WERI-Rb-1 (cell line): ENCODE results near the gene PTPN1.
A peak's percentile ranks its signal among the peaks of the same experiment; 100 is the strongest.
"Not testable (repeated sequence)": the region's sequence is repeated elsewhere in the genome, so short reads cannot be mapped to it uniquely, and the experiment has no call there.

Experiments
- DNase-seq: peaks from one replicate; pipeline ENCODE4 v3.0.0-alpha.2; 2020
- H3K27ac ChIP-seq: fragments of 250-450 bp; sonication (Bioruptor Pico); 2 replicates; pipeline ENCODE4 v1.5.1; 2020; ENCODE audit warnings: mild to moderate bottlenecking, moderate library complexity
- H3K27me3 ChIP-seq: fragments of 250-450 bp; sonication (Bioruptor Pico); 2 replicates; pipeline ENCODE4 v1.5.1; 2021; ENCODE audit warnings: mild to moderate bottlenecking, low read depth, moderate library complexity; ENCODE audit not compliant: insufficient read depth, severe bottlenecking
- H3K36me3 ChIP-seq: fragments of 250-450 bp; sonication (Bioruptor Pico); 2 replicates; pipeline ENCODE4 v1.5.1; 2020; ENCODE audit warnings: mild to moderate bottlenecking, moderate library complexity
- H3K4me3 ChIP-seq: 2 replicates; pipeline ENCODE4 v1.5.1; 2011; ENCODE audit warnings: low read depth, mild to moderate bottlenecking, control low read depth, low read length
- H3K9me3 ChIP-seq: fragments of 250-450 bp; sonication (Bioruptor Pico); 2 replicates; pipeline ENCODE4 v1.5.1; 2021; ENCODE audit warnings: mild to moderate bottlenecking, moderate library complexity; ENCODE audit not compliant: severe bottlenecking
- CTCF ChIP-seq: IDR thresholded peaks from 2 replicates; pipeline ENCODE4 v1.5.1; 2011; ENCODE audit warnings: low read depth, mild to moderate bottlenecking, control low read depth, inconsistent platforms, low read length

Gene PTPN1

DNA sequence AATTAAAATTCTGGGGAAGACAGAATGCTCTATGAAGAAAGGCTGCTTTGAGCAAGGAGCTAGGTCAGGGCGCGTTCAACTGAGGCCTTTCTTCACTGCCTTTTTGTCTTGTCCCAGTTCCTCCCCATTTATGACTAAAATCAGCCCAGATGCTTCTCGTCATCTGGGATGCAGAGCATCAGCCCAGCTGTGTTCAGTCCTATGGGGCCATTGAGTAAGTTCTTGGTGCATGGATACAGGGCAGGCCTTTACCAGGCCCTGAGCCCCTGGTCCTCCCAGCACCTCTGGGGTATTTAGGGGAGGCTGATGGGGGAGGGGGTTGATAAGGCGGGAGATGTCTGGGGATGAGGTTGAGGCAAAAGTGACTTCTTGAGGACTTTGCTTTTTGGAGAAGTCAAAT is 55.7 kb downstream of the PTPN1 start:
- Histone ChIP-seq H3K27ac (no peak overlapping the region), H3K9me3 (no peaks in the 10 kb centered on the region), H3K4me3 (no peak overlapping the region), H3K27me3 (no peaks in the 10 kb centered on the region), H3K36me3 (peaks cover 47% of the 10 kb centered on the region)
- no peak for TF ChIP-seq CTCF
- DNase-seq = no peak

DNA sequence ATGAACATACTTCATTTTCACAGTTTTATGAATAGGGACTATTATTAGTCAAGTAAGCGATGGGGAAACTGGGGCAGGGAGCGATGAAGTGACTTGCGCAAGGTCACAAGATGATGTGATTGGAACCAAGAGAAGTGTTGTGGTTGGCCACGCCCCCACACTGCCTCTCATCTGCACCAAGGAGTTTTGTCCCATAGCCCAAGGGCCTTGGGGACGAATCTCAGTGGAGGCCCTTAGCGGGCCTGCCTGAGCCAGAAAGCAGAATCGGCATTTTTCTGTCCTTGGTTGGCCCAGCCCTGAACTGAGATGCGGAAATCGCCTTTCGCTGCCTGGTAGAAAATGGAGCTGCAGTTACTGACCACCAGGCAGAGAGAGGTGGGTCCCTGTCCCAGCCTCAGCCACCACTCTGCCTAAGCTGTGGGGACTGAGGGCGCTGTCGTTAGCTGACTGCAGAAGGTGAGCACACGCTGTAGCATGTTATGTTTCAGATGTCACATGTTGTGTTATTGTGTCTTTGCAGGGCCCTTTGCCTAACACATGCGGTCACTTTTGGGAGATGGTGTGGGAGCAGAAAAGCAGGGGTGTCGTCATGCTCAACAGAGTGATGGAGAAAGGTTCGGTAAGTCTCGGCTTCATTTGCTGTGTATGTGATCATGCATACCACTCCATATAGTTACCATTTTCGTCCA is 57.8 kb downstream of the PTPN1 start:
- H3K9me3 ChIP-seq = no peaks in the 10 kb centered on the region
- no peak for DNase-seq
- peaks cover 39% of the 10 kb centered on the region for H3K36me3 ChIP-seq
- H3K27me3 ChIP-seq = no peaks in the 10 kb centered on the region
- no peak for TF ChIP-seq CTCF
- no peak overlapping the region for H3K4me3 ChIP-seq
- no peak overlapping the region for H3K27ac ChIP-seq

DNA sequence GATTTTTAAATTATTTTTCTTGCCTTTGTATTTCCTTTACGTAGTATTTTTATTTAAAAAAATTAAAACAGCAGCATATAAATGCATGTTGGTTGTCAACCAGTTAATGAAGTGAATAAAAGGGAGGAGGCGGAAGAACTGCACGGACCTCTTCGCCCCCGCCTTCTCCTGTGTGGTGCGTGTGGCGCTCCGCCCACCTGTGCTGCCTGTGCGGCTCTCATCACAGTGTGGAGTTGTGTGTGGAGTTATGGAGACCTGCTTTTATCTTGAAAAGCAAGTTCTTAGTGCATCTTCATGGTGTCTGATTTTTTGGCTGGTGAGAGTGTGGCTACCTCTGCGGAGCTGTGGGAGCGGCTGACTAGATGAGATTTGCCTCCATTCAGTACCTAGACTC is 58.4 kb downstream of the PTPN1 start:
- H3K27me3 ChIP-seq = no peaks in the 10 kb centered on the region
- H3K9me3 ChIP-seq = no peaks in the 10 kb centered on the region
- no peak for DNase-seq
- no peak overlapping the region for H3K4me3 ChIP-seq
- no peak overlapping the region for H3K27ac ChIP-seq
- no peak for TF ChIP-seq CTCF
- peaks cover 39% of the 10 kb centered on the region for H3K36me3 ChIP-seq

DNA sequence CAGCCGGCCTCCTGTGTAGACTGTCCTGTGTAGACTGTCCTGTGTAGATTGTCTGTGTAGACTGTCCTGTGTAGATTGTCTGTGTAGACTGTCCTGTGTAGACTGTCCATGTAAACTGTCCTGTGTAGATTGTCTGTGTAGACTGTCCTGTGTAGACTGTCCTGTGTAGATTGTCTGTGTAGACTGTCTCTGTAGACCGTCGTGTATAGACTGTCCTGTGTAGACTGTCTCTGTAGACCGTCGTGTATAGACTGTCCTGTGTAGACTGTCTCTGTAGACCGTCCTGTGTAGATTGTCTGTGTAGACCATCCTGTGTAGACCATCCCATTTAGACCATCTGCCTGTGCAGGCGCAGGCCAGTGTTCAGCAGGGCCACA is 59.3 kb downstream of the PTPN1 start:
- not testable (repeated sequence) for H3K4me3 ChIP-seq, H3K27me3 ChIP-seq, H3K27ac ChIP-seq, DNase-seq, H3K9me3 ChIP-seq
- H3K36me3 ChIP-seq = peaks cover 41% of the 10 kb centered on the region

DNA sequence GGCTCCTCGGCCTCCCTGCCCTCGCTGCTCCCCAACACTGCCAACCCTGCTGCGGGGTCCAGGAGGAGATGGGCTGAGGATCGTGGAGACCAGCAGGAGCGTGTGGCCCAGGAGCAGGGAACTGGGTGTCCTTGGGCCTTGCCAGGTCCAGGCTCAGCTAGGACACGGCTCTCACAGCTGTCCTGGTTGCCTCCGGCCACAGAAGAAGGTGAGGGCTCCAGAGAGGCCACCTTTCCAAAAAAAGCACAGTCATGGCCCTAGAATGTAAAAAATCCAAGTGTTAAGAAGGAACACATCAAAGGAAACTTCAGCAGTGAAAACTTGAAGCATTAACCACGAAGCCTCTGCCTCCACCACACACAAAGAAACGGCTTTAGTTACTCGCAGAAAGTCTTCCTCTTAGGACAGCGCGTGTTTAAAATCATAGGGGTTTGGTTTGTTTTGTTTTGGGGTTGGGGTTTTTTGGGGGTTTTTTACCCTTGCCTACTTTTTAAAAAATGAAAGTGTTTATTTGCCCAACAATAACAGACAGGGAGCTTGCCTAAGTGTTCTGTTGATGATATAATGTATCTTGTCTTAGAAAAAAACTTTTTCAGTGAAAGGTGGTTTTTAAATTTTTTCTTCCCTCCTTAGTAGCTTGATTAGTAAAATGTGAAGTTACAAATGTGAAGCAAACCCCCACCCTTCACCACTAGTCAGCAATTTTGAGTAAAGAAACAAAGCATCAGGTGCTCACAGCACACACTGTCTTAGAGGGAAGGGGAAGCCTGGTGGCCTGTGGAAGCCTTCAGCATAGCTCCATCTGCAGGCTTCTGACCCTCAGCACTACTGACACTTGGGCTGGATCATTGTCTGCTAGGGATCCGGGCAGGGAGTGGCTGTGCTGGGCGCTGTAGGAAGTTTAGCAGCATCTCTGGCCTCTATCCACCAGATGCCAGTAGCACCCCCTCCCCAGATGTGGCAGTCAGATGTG is 60.0 kb downstream of the PTPN1 start:
- Histone ChIP-seq H3K4me3 (no peak overlapping the region), H3K36me3 (peaks cover 41% of the 10 kb centered on the region), H3K9me3 (no peaks in the 10 kb centered on the region), H3K27me3 (no peaks in the 10 kb centered on the region), H3K27ac (no peak overlapping the region)
- DNase-seq = peak; percentile 24
- TF ChIP-seq CTCF = peak; percentile 68

- H3K36me3 ChIP-seq = peaks cover 44% of the 10 kb centered on the region
- H3K9me3 ChIP-seq = no peaks in the 10 kb centered on the region
- H3K4me3 ChIP-seq = no peak overlapping the region
- no peak for DNase-seq
- H3K27ac ChIP-seq = no peak overlapping the region
- TF ChIP-seq CTCF = no peak
- no peaks in the 10 kb centered on the region for H3K27me3 ChIP-seq
Measured at GRCh38 chr20:50571466-50571865, 61.3 kb downstream of the PTPN1 start.
